Activated CD4-positive, alpha-beta T cell treated with anti-CD3 and anti-CD28 coated beads for 4 hours (primary cell): ENCODE measurements around the gene PHC2.

ENCODE experiments used
- DNase-seq, 2 donors: peaks; one replicate each; pipeline ENCODE4 v3.0.0-alpha.2; 2020

The PHC2 gene, protein sequence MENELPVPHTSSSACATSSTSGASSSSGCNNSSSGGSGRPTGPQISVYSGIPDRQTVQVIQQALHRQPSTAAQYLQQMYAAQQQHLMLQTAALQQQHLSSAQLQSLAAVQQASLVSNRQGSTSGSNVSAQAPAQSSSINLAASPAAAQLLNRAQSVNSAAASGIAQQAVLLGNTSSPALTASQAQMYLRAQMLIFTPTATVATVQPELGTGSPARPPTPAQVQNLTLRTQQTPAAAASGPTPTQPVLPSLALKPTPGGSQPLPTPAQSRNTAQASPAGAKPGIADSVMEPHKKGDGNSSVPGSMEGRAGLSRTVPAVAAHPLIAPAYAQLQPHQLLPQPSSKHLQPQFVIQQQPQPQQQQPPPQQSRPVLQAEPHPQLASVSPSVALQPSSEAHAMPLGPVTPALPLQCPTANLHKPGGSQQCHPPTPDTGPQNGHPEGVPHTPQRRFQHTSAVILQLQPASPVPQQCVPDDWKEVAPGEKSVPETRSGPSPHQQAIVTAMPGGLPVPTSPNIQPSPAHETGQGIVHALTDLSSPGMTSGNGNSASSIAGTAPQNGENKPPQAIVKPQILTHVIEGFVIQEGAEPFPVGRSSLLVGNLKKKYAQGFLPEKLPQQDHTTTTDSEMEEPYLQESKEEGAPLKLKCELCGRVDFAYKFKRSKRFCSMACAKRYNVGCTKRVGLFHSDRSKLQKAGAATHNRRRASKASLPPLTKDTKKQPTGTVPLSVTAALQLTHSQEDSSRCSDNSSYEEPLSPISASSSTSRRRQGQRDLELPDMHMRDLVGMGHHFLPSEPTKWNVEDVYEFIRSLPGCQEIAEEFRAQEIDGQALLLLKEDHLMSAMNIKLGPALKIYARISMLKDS

DNA sequence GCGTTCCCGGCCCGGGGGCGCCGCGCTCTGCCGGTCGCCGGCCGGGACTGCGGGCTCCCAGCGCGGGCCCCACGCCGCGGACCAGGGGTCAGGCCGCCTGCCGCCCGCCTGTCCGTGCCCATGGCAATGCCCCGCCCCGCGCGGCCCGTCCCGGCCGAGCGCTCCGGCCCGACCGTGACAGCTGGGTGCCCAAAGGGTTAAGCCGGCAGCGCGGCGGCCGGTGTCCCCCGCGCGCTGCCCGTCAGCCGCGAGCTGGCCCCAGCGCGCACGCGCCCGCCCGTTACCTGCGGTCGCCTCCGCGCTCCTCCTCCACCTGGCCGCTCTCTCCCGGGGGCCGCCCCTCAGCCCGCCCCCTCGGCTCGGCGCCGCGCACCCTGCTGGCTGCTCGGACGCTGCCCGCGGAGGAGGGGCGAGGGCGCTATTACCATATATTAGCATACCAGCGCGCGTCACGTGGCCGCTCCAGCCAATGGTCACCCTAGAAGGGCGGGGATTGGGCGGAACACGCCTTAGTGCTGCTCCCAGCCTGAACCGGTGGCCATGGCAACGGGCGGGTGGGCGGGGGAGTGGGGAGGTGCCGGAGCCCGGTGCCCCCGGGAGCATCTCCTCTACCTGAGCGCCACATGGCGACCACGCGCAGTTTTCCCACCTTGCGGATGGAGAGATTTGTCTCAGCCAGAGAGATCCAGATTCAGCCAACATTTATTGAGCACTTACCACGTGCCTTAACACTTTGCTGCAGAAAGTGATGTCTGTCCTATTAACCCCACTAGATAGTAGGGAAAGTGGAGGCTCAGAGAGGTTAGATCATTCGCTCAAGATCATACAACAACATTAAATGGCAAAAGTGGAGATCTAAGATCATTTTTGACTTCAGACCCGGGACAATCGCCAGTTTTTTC lies at the start of gene PHC2:
TSS of gene PHC2 (minus strand) at position 404 of the 902 bp plus-strand sequence. CDS start 55,556 bp downstream, outside the sequence.
- peak; percentile 84 to 95 for DNase-seq

DNA sequence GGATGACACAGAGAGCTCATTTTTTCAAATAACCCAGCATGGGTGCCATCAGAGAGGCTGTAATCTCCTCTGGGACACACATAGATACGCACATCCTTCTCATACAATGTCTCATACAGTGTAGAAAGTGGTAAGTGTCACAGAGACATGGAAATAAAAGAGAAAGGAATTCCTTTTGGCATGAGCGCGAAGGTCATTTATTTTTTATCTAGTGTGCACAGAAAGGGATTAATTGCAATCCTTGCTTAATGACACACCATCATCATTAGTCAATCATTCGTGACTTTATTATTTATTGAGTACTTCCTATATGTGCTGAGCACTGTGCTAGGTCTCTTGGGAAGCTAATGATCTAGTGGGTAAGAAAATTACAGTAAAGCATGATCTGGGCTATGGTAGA lies 46.6 kb upstream of the PHC2 start:
- no peak for DNase-seq

DNA sequence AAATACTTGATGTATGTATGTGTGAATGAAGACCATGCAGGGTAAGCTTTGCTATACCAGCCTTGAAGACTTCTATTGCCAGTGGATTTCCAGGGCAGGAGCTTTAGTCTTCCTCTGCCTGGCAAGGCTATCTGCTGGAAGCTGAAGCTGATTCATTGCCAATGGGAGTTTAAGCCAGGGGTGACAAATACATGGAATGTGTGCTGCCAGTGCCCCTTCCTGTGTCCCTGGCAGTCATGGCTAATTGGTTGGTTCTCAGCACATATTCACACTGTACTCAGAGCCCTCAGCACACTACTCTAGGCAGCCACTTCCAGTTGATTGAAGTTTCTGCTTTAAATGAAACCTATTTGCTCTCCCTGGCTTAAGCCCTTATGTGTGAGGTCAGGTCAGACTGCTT lies 43.0 kb upstream of the PHC2 start:
- DNase-seq: no peak

DNA sequence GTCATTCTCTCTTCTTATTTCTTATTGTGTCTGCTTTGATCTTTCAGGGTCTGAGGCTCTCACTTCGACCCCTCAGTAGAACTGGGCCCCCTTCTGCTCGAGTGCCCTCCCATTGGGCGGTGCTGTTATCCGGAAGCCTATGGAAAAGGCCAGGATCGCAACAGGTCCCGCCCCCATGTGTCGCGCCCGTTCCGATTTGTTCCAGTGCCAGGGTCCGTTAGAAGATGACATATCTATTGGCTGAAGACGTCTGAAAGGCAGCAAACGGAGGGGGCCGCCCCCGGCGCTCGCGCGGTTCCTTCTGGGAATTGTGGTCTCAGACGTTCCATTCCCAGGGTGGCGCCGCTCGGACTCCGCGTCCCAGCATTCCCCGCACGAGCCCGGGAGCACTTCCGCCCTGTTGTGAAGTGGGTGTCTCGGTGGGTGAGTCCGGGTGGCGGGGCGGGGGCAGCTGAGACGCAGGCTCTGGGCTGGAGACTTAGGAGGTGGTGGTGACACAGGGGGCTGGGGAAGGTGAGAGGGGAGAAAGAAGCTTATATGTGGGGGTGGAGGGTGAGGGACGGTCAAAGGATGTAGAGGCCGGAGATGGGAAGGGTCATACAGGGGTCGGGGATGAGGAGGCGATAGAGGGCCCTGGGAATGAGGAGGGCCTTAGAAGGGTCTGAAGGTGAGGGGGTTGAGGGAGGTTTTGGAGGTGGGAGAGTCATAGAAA lies 41.5 kb upstream of the PHC2 start, which contains the start of gene ZSCAN20:
TSS of gene ZSCAN20 (plus strand) at position 377 of the 712 bp plus-strand sequence. CDS start 6,644 bp downstream, outside the sequence.
- peak; percentile 82 to 83 for DNase-seq

DNA sequence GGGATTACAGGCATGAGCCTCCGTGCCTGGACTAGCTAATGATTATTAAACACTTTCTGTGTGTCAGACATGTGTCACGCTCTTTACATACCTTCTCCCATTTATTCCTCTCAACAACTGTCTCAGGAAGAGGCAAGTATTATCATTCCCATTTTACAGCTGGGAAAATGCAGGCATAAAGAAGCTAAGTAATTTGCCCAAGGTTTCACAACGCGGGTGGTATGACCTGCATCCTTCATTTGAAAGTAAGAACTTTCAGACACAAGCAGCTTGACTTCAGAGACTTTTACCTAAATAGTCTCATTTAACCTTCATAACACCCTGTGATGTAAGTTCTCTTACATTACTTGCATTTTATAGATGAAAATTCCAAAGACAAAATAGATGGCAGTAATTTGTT lies 40.5 kb upstream of the PHC2 start:
- DNase-seq: no peak

DNA sequence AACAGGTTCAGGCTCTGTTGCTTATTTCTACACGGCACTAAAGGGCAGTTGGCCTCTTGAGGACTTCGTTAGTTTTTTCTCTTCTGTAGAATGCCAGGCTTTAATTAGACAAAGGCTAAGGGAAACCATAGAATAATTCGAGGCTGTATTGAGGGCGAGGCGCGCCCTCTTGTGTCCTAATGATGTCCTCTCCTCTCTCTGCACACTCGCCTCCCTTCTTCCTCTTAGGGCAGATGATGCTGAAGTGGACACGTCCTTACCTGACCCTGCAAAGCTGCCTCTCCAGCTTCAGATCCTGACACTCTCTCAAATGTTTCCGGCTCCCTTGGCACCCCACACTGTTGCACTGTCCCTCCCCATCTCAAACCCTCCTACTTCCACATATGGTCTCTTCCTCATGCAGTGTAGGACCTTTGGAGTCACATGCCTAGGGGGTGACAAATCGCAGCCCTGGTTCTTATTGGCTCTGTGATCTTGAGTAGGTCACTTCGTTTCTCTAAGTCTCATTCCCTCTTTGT lies 39.7 kb upstream of the PHC2 start:
- DNase-seq: peak; percentile 41 to 49

DNA sequence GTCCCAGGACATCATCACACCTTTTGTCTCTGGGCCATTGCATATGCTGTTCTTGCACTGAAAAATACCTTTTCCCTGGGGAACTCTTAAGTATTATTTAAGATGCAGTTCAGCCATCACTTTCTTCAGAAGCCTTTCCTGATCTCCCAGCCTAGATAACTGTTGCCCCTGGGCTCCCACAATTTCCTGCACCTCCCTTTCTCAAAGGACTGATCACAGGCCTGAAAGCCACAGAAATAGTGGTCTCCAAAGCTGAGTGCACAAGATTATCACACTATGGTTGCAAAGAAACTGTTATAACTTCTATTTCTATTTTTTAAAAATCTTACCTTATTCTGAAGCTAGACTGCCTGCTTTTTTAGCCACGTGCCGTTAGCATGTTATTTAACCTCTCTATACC lies 38.8 kb upstream of the PHC2 start:
- no peak for DNase-seq

DNA sequence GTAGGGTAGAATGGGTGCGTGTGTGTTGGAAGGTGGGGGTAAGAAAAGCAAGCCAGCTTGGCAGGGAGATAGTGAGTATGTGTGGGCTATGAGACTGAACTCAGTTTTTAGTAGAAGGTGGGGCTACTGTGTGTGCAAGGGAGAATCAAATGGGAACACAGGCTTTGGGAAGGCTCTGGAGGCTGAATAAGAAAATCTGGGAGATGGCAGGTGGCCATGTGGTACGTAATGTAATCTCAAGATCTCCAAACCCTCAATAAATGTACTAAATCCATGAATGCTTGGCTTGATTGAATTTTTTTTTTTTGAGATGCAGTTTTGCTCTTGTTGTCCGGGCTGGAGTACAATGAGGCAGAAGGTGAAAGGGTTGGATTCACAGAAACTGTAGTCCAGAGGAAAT lies 38.1 kb upstream of the PHC2 start:
- DNase-seq: no peak

DNA sequence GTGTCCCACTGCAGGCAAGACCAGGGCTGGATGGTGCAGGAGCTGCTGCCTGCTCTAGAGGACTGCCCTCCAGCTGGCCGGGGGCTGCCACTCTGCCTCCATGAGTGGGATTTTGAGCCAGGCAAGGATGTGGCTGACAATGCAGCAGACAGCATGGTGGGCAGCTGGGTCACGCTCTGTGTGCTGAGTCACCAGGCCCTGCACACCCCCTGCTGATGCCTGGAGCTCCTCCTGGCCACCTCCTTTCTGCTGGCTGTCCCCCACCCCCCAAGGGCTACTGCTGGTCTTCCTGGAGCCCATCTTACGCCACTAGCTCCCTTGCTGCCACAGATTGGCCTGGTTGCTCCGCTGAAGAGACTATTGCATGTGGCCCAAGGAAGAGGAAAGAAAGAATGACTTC lies 37.6 kb upstream of the PHC2 start:
- DNase-seq: no peak

DNA sequence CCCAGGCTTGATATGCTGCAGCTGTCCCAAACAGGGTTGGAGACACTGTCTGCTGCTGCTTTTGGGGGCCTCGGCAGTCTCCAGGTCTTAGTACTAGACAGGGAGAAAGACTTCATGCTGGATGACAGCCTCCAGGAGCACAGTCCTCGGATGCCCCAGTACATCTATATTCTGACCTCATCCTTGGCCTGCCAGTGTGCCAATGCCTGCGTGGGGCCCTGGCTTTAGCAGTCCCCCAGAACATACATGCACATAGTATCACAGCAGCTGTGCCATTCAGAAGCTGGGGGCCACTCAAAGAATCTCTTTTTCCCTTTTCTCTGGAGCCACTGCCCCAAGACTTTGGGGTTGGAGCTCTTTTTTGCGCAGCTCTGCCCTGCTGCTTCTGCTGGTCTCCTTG lies 37.1 kb upstream of the PHC2 start:
- DNase-seq: no peak

DNA sequence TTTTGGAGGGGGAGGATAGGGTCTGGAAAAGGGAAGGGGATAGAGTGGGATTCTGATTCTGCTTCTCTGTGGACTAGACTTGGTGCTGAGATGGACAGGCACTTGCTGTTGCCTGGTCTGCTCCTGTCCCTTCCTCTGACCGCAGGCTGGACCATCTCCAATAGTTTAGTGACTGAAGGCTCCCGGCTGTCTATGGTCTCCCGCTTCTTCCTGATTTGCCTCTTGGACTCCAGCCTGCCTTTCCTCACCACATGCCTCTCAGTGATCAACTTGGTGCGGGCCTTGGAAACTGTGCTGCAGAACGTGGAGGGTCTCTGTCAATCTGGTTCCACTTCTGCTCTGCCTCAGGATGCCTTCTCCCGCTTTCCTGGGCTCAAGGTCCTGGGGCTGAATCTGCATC lies 35.3 kb upstream of the PHC2 start:
- no peak for DNase-seq

DNA sequence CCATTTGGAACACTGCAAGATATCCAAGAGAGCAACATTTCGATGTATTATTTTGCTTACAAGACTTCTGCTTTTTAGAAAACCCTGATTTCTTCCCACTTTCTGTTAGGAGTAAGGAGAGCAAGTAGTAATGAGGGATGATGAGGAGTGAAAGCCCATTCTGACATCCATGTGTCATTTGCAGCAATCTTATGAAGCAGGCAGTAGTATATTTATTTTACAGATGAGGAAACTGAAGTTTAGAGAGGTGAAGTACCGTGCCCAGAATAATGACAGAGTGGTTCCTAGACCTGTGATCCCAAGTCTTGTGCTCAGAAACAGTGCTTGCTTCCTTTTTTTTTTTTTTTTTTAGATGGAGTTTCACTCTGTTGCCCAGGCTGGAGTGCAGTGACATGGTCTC lies 34.4 kb upstream of the PHC2 start:
- DNase-seq: no peak

DNA sequence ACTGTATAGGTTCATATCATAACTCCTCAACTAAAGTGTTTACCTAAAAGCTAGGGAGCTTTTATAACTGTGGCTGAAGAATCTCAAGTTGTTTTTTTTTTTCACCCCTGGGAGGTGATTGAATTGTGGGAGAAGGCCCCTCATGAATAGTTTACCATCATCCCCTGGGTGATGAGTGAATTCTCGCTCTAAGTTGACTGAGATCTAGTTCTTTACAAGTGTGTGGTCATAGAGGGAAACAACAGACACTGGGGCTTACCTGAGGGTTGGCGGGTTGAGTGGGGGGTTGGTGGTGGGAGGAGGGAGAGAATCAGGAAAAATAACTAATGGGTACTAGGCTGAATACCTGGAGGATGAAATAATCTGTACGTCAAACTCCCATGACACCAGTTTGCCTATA lies 33.7 kb upstream of the PHC2 start:
- DNase-seq: no peak

DNA sequence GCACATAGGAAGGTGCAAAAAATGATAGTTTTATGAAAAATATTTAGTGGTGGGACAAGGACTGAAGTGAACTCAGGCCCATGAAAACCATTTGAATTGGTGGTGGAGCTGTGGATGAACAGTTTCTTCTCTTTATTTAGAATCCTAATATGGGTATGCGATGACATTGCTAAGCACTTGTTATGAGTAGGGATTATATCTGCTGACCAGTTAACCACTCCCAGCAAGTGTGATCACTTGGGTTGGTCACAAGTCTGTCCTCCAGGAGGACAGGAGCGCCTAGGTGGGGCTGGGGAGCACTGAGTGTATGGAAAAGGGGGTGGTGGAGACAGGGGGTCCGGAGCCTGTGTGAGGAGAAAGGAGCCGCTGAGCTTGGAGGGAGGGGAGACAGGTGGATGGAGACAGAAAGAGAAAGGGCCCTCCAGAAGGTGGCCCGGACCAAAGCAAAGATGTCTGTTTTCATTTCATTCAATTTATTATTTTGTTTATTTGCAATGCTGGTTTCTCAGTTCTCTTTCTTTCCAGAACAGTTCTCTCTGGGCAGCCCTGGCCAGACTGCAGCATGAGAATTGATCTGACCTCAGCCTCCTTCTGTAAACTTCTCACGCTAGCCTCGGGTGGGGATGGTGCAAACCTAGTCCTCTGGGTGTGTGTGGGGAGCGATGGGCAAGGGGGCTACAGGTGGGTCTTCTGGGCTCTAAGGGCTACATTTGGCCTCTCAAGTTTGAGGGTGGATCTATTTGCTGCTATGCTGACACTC lies 31.7 kb upstream of the PHC2 start:
- no peak for DNase-seq

DNA sequence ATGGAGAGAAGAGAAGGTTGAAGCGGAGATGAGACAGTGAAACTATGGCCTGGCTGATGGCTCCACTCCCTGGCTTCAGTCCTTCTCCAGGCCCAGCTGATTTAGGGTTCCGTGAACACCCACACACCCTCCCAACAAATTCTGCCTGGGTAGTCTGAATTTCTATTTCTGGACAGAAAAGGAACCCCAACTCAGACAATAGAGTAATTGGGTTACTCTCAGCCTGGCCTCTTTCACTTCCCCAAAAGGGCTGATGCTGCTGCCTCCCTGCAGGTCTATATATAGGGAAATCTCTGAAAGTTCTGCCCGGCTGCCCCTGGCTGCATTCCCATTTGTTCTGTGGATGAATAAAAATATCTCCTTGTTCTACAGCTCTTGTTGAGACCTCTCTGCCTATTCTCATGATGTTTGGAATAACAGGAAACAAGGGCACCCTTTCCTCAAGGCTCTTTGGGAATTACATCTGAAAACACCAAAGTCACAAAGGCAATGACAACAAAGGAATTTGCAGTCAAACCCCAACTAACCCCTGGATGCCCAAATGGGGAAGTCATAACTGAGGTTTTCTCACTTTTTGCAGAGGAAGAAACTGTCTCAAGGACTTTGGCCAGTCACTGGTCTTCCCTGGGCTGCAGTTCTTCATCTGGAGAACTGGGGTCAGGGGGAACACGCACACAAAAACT lies 30.2 kb upstream of the PHC2 start:
- no peak for DNase-seq

DNA sequence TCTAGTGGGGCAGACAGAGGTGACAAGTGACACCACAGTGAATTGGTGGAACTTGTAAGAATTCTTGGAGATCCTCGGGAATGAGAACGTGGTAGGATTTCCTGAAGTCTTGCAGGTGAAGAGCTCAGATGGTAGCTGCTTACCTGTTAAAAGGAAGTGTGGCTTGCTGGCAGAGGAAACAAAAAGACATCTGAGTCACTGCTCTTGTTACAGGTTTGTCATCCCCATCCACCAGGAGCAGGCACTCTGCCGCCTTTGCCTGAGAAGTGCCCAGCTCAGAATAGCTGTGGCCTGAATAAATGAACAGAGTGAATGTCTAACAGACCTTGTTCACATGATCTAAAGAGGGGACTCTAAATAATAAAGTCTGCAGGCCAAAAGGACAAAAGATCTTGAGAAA lies 29.2 kb upstream of the PHC2 start:
- no peak for DNase-seq

DNA sequence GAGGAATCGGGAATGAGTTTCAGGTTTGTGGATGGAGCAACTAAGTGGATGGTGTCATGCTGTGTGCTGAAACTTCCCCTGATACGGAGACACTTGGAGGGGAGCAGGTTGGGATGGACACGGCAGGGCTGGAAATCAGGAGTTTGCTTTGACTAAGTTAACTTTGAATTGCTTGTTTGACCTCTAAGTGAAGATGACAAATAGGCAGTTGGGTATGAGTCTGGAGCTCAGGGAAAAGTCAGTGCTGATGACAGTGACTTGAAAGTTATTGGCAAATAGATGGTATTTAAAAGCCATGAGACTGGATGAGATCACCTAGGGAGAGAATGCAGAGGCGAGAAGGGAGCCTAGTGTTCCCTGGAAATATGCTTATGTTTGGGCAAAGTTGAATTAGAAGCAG lies 28.8 kb upstream of the PHC2 start:
- DNase-seq: no peak

DNA sequence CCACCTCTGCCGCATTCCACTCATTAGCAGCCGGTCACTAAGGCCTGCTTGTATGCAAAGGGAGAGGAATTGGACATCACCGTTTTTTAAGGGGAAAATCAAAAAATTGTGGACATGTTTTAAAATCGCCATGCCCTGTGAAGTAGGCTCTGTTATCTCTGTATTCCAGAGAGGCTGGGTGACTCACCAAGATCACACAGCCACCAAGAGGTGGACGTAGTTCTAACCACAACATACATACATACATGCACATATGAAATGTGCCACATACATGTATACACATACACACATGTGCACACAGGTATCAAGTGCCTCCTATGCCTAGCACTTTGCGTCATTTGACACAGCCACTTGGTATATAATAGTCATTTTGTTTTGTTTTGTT lies 25.6 kb upstream of the PHC2 start:
- no peak for DNase-seq

DNA sequence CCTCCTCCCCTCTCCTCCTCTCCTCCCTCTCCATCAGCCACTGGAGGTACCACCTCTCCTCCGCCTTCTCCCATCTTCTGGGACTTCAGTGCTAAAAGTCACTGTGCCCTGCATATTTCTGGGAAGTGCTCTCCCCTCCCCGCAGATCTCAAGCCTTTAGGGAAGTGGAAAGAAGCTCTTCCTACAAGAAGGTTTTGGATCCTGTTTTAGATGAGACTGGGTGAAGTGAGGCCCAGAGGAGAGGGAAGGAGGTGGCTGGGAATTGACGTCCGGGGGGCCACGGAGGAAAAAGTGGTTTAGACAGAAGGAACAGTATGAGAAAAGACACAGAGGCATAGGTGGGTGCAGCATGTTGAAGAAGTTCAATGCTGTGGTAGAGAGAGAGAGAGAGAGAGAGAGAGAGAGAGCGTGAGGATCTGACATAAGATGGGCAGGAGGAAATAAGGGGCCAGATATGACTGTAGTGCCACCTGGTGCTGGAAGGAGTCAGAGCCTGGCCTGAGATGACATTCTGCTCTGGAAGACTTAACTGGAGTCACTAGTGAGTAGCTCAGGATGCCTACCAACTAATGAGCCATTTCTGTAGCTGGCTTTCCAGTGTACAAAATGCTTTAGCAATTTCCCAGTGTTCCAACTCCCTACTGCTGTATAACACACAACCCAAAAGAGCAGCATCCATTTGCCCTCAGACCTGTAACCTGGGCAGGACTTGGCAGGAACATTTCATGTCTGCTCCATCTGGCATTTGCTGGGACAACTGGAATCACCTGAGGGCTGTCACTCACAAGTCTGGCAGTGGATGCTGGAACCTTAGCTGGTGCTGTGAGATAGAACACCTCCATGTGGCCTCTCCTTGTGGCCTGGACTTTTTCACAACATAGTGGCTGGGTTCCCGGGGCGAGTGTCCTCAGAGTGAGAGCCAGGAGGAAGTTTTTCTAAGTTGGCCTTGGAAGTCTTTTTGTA lies 24.9 kb upstream of the PHC2 start:
- peak; percentile 7 to 21 for DNase-seq
